ENCODE data around the gene CYTL1. TPM values are rescaled to one million over a fixed set of nuclear protein-coding genes. Genes with fewer than 3 reads are reported as not detected.
"Not testable (repeated sequence)": the region's sequence is repeated elsewhere in the genome, so short reads cannot be mapped to it uniquely, and the experiment has no call there.

CYTL1 gene
- total RNA-seq, 1 donor from 2014 or later, result 8.1 TPM

GRCh38 chr4:5004496-5004895, 14.8 kb downstream of the CYTL1 start:
- no peak for DNase-seq (ENCODE audit: low read depth)
- H3K4me3 ChIP-seq (ENCODE audit: low read depth, low read length), result no peak overlapping the region
- TF ChIP-seq, protein P1, sequence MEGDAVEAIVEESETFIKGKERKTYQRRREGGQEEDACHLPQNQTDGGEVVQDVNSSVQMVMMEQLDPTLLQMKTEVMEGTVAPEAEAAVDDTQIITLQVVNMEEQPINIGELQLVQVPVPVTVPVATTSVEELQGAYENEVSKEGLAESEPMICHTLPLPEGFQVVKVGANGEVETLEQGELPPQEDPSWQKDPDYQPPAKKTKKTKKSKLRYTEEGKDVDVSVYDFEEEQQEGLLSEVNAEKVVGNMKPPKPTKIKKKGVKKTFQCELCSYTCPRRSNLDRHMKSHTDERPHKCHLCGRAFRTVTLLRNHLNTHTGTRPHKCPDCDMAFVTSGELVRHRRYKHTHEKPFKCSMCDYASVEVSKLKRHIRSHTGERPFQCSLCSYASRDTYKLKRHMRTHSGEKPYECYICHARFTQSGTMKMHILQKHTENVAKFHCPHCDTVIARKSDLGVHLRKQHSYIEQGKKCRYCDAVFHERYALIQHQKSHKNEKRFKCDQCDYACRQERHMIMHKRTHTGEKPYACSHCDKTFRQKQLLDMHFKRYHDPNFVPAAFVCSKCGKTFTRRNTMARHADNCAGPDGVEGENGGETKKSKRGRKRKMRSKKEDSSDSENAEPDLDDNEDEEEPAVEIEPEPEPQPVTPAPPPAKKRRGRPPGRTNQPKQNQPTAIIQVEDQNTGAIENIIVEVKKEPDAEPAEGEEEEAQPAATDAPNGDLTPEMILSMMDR (conservative IDR thresholded peaks at IDR 0.05; ENCODE audit: low read depth, low read length), result no peak

DNA sequence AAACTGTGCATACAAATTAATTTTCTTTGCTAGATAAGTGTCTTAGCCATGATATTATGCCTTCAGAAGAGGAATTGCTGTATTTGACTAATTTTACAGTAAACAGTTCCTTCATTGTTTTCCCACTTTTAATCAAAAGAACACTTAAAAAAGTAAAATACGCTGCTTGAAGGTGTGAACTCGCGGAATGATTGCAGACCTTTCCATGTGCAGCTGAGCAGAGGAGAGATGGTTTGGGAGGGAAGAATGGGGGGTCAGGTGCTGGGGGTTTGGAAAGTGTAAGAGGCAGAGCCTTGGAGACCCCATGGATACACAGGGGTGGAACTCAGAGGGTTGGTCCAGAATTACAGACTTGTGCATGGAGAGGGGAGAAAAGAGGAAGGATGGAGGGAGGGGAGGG, 15.3 kb downstream of the CYTL1 start:
- no peak for DNase-seq (ENCODE audit: low read depth)
- TF ChIP-seq, protein P1 (conservative IDR thresholded peaks at IDR 0.05; ENCODE audit: low read depth, low read length), result no peak
- H3K4me3 ChIP-seq (ENCODE audit: low read depth, low read length), result no peak overlapping the region

DNA sequence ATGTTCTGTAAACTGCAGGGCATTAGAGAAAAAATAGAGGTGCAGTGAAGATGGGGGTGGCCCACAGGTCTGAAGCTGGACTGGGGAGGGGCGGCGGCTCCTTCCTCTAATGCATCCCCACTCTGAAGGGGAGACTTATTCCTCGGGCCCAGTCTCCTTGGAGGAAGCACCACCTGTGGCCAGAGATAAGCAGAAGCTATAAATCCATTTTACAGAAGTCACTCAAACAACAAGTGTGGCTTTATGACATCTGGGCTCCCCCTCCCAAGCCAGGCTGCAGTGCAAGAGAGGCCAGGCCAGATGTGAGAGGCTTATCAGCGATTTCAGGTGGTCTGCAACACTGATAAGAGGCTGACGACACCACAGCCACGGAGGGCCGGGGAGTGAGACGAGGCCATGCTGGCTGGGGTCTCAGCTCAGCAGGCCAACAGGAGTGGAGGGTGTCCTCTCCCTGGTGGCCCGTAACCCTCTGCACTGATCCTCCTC, 15.8 kb downstream of the CYTL1 start:
- no peak for DNase-seq (ENCODE audit: low read depth)
- TF ChIP-seq, protein P1 (conservative IDR thresholded peaks at IDR 0.05; ENCODE audit: low read depth, low read length), result no peak
- H3K4me3 ChIP-seq (ENCODE audit: low read depth, low read length), result no peak overlapping the region

DNA sequence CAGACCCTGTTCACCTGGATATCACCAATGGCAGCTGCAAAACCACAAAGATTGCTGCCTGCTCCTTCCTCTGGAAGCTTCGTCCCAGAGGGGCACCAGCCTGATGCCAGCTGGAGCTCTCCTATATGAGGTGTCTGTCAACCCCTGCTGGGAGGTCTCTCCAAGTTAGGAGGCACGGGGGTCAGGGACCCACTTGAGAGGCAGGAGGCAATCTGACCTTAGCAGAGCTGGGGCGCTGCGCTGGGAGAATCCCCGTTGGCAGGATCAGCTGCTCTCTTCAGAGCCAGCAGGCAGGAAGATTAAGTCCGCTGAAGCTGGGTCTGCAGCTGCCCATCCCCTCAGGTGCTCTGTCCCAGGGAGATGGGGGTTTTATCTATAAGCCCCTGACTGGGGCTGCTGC, 17.6 kb downstream of the CYTL1 start:
- not testable (repeated sequence) for DNase-seq (ENCODE audit: low read depth); H3K4me3 ChIP-seq (ENCODE audit: low read depth, low read length)

DNA sequence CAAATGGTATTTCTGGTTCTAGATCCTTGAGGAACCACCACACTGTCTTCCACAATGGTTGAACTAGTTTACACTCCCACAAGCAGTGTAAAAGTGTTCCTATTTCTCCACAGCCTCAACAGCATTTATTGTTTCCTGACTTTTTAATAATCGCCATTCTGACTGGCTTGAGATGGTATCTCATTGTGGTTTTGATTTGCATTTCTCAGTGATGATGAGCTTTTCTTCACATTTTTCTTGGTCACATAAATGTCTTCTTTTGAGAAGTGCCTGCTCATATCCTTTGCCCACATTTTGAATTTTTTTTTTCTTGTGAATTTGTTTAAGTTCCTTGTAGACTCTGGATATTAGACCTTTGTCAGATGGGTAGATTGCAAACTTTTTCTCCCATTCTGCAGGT, 22.3 kb downstream of the CYTL1 start:
- not testable (repeated sequence) for DNase-seq (ENCODE audit: low read depth); H3K4me3 ChIP-seq (ENCODE audit: low read depth, low read length)

DNA sequence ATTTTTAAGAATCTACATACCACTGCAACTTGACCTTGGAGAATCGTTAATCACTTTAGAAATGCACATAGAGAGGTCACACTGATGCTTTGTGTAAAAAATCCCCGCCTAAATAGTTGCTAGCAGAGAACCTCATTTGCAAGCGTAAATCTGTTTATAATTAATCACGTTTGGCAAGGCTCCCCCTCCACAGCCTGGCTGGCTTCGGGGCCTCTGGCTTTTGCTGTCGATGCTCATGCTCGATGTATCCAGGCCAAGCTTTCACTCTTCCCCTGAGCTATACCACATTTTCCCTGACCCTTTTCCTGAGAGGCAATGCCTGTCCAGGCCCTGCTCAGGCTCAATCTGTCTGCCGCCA, 23.4 kb downstream of the CYTL1 start:
- no peak overlapping the region for H3K4me3 ChIP-seq (ENCODE audit: low read depth, low read length)
- TF ChIP-seq, protein P1 (conservative IDR thresholded peaks at IDR 0.05; ENCODE audit: low read depth, low read length), result no peak
- DNase-seq (ENCODE audit: low read depth), result peak; percentile 6

- DNase-seq (ENCODE audit: low read depth), result no peak
- TF ChIP-seq, protein P1 (conservative IDR thresholded peaks at IDR 0.05; ENCODE audit: low read depth, low read length), result peak; percentile 90
- no peak overlapping the region for H3K4me3 ChIP-seq (ENCODE audit: low read depth, low read length)
Measured at GRCh38 chr4:4995103-4995907, 24.0 kb downstream of the CYTL1 start.
